AG10803 (cell line): ENCODE results near the gene LCN12.
A peak's percentile ranks its signal among the peaks of the same experiment; 100 is the strongest.

Experiments used
- DNase-seq: peaks from one replicate; pipeline ENCODE4 v3.0.0; 2010; ENCODE audit warnings: low read depth
- H3K4me3 ChIP-seq: 2 replicates; pipeline ENCODE4 v1.5.1; 2011; ENCODE audit warnings: mild to moderate bottlenecking, low read length, control low read depth
- TF ChIP-seq, protein P1 (sequence below): conservative IDR thresholded peaks from 2 replicates; pipeline ENCODE4 v1.5.1; 2011; ENCODE audit warnings: mild to moderate bottlenecking, low read length, control low read depth, inconsistent platforms

LCN12 gene

DNA sequence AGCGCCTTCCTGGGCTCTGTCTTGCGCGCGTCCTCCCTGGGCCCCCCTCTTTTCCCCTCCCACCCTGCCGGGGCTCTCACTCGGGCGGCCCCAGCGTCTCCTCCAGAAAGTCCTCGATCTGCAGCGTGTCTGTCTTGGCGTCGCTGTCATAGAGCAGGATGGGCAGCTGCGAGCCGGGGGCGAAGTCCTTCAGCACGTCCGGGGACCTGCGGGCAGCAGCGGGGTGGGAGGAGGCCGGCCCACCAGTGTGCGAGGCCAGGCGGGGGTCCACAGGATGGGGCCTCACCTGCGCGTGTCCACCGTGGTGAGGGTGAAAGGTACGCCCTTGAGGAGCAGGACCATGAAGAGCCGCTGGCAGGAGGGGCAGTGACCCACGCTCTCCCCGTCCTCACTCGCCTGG is 43.3 kb downstream of the LCN12 start:
- DNase-seq = no peak
- H3K4me3 ChIP-seq = no peak overlapping the region
- TF ChIP-seq, protein P1, sequence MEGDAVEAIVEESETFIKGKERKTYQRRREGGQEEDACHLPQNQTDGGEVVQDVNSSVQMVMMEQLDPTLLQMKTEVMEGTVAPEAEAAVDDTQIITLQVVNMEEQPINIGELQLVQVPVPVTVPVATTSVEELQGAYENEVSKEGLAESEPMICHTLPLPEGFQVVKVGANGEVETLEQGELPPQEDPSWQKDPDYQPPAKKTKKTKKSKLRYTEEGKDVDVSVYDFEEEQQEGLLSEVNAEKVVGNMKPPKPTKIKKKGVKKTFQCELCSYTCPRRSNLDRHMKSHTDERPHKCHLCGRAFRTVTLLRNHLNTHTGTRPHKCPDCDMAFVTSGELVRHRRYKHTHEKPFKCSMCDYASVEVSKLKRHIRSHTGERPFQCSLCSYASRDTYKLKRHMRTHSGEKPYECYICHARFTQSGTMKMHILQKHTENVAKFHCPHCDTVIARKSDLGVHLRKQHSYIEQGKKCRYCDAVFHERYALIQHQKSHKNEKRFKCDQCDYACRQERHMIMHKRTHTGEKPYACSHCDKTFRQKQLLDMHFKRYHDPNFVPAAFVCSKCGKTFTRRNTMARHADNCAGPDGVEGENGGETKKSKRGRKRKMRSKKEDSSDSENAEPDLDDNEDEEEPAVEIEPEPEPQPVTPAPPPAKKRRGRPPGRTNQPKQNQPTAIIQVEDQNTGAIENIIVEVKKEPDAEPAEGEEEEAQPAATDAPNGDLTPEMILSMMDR = no peak

DNA sequence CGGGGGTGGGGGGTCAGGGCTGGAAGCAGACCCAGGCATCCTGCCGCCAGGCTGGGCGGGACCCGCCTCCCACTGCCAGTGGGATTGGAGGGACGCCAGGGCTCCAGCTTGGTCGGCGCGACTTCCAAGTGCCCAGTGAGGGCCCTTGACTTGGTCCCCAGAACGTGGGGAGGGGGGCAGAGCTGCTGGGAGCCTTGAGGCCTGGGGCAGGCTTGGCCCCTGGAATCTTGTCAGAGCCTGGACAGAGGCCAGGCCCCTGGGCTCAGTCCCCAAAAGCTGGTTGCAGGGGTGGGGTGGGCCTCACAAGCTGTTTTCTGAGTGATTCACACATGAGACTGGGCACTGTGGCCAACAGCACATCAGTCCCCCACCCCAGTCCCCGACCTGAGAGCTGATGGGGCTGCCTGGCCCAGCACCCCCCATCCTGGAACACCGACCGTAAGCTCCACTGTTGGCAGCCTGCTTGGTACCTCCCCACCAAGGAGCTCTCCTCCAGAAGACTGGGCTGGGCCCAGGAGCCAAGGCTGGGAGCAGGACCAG is 43.8 kb downstream of the LCN12 start:
- DNase-seq = peak; percentile 36
- H3K4me3 ChIP-seq = peak overlapping the region; percentile 24; the same call in 1 of the 2 replicates
- TF ChIP-seq, protein P1 = no peak

DNA sequence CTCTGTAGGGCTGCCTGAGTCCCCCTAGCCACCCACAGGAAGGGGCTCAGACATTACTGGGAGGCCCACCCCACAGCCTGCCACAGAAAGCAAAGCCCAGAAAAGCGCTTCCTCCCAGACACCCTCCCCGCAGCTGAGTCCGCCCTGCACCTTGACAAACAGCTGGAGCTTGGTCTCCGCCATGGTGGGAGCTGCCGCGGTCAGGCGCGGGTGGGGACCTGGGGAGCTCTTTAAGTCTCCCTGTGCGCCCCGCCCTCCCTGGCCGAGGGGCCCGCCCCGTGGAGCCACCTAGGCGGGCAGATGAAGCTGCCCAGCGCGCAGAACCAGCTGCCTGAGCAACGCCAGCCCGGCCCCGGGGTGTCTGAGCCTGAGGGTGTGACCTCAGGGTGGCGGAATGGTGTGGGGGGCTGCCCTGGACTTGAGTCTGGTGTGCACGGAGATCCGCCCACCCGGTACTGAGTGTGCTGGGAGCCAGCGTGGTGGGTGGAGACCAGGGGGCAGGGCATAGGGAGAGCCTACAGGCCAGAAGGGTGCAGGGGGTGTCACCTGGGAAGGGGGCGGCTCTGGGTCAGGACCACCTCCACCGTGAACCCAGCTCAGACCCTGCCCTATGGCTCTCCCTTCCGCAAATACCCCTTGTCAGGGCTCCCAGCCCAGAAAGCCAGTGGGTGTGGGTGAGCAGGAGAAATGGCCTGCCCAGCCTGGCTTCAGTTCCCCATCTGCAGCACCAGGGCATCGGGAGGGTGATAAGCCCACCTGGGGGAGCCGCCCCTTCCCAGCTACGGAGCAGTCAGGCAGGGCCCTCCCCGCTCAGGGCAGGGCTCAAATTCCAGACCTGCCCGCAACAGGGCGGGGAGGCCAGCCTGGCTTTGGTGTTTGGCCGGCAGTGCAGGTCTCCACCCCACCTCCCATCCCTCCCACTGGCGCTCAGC is 44.6 kb downstream of the LCN12 start, which contains the start of gene CLIC3:
Gene CLIC3 (minus strand): TSS at position 208 of the 932 bp plus-strand sequence. CDS start 25 bp downstream, at position 183.
- TF ChIP-seq, protein P1 = no peak
- H3K4me3 ChIP-seq = peak within 1 kb of the TSS; percentile 24
- peak; percentile 8 for DNase-seq

DNA sequence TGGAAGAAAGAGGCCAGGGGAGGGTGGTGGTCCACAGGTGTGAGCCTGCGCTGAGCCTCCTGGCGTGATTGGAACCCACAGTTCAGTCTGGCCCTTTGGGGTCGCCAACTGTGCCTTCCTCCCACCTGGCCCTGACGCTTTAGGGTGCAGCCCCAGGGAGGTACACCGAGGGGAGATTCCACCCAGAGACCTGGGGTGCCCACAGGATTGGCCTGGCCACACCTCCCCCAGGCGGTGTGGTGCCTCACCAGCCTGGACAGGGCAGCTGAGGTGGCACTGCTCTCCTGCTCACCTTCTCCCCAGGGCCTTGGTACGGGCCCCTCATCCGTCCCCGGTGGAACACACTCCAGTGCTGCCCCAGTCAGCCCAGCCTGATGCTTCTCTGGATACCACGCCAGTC is 45.3 kb downstream of the LCN12 start:
- DNase-seq = no peak
- no peak overlapping the region for H3K4me3 ChIP-seq
- TF ChIP-seq, protein P1 = no peak

- TF ChIP-seq, protein P1 = no peak
- DNase-seq = no peak
- H3K4me3 ChIP-seq = no peak overlapping the region
Observed at GRCh38 chr9:136997830-136998234, 45.8 kb downstream of the LCN12 start.

GRCh38 chr9:137000177-137000930 is 48.3 kb downstream of the LCN12 start:
- H3K4me3 ChIP-seq = no peak overlapping the region
- DNase-seq = peak; percentile 78
- TF ChIP-seq, protein P1 = no peak
